Liver (tissue), 9 donors: ENCODE measurements around the gene SLC38A3. TPM values are rescaled to one million over a fixed set of nuclear protein-coding genes. Genes with fewer than 3 reads are reported as not detected.
A peak's percentile ranks its signal among the peaks of the same experiment; 100 is the strongest.

Experiments used
- DNase-seq: peaks from one replicate; pipeline ENCODE4 v3.0.0-alpha.2; 2017; ENCODE audit warnings: low spot score
- H3K27ac ChIP-seq, 2 donors: one replicate each; pipeline ENCODE4 v1.7.0; 2013; ENCODE audit warnings: inconsistent platforms in 2 of 2, low read length in 2 of 2, control low read depth in 1 of 2, low read depth in 1 of 2, mild to moderate bottlenecking in 1 of 2
- H3K27me3 ChIP-seq, 4 donors: one replicate each; pipeline versions ENCODE4 v1.6.1 to v1.7.0; 2013; ENCODE audit warnings: low read length in 3 of 4, inconsistent platforms in 1 of 4, mild to moderate bottlenecking in 1 of 4, moderate library complexity in 1 of 4; ENCODE audit not compliant: control insufficient read depth in 4 of 4, insufficient read depth in 4 of 4
- H3K36me3 ChIP-seq, 4 donors: one replicate each; pipeline versions ENCODE4 v1.6.1 to v1.7.0; 2013; ENCODE audit warnings: low read length in 3 of 4, mild to moderate bottlenecking in 3 of 4, low read depth in 1 of 4, moderate library complexity in 1 of 4; ENCODE audit not compliant: control insufficient read depth in 4 of 4, insufficient read depth in 3 of 4
- H3K4me1 ChIP-seq, 4 donors: one replicate each; pipeline versions ENCODE4 v1.6.1 to v1.7.0; 2013; ENCODE audit warnings: low read length in 3 of 4, mild to moderate bottlenecking in 3 of 4, moderate library complexity in 1 of 4; ENCODE audit not compliant: control insufficient read depth in 4 of 4, insufficient read depth in 4 of 4
- H3K4me3 ChIP-seq, 3 donors: one replicate each; pipeline versions ENCODE4 v1.6.1 to v1.7.0; 2013; ENCODE audit warnings: low read length in 3 of 3, control low read depth in 1 of 3, low read depth in 1 of 3, mild to moderate bottlenecking in 1 of 3
- H3K9ac ChIP-seq, 2 donors: one replicate each; pipeline ENCODE4 v1.7.0; 2013; ENCODE audit warnings: low read length in 2 of 2, mild to moderate bottlenecking in 2 of 2, moderate library complexity in 2 of 2, control low read depth in 1 of 2, low read depth in 1 of 2
- H3K9me3 ChIP-seq, 4 donors: one replicate each; pipeline versions ENCODE4 v1.6.1 to v1.7.0; 2013; ENCODE audit warnings: low read length in 3 of 4; ENCODE audit not compliant: control insufficient read depth in 4 of 4
- ATF3 ChIP-seq: IDR thresholded peaks from 2 replicates; pipeline ENCODE4 v1.6.1; 2016; ENCODE audit warnings: antibody characterized with exemption
- CTCF ChIP-seq: fragments of 150-350 bp; IDR thresholded peaks from 2 replicates; pipeline ENCODE4 v1.5.1; 2017; ENCODE audit warnings: improper control_type of control experiment, low read depth, low read length; ENCODE audit not compliant: missing input control
- EGR1 ChIP-seq, 2 donors: IDR thresholded peaks; 2 replicates each; pipeline ENCODE4 v1.6.1; 2016 to 2018; ENCODE audit warnings: antibody characterized with exemption in 2 of 2, low read depth in 2 of 2
- HNF4A ChIP-seq, 2 donors: conservative IDR thresholded peaks; 2 replicates each; pipeline ENCODE4 v1.6.1; 2016; ENCODE audit warnings: antibody characterized with exemption in 2 of 2, mild to moderate bottlenecking in 2 of 2
- HNF4G ChIP-seq: IDR thresholded peaks from 2 replicates; pipeline ENCODE4 v1.6.1; 2016; ENCODE audit warnings: antibody characterized with exemption
- RAD21 ChIP-seq, 2 donors: IDR thresholded peaks; 2 replicates each; pipeline ENCODE4 v1.6.1; 2016; ENCODE audit warnings: antibody characterized with exemption in 2 of 2, mild to moderate bottlenecking in 2 of 2
- RXRA ChIP-seq, 2 donors: IDR thresholded peaks; 2 replicates each; pipeline ENCODE4 v1.6.1; 2017 to 2018; ENCODE audit warnings: antibody characterized with exemption in 2 of 2, mild to moderate bottlenecking in 1 of 2
- SP1 ChIP-seq: IDR thresholded peaks from 2 replicates; pipeline ENCODE4 v1.6.1; 2018; ENCODE audit warnings: antibody characterized with exemption, mild to moderate bottlenecking
- YY1 ChIP-seq: IDR thresholded peaks from 2 replicates; pipeline ENCODE4 v1.6.1; 2016; ENCODE audit warnings: antibody characterized with exemption, mild to moderate bottlenecking
- ZBTB33 ChIP-seq: IDR thresholded peaks from 2 replicates; pipeline ENCODE4 v1.6.1; 2016; ENCODE audit warnings: antibody characterized with exemption
- WGBS: extraction: QIAGEN DNeasy Blood & Tissue Kit; methylation state at CpG from one replicate; pipeline ENCODE4 v1.1.7; 2013; 5-methylcytosine and 5-hydroxymethylcytosine counted together
- polyA plus RNA-seq, 2 donors: library from polyadenylated mRNA; stranded (reverse) in 1 of 2; unstranded in 1 of 2; fragments of 200-250 nt in 1 of 2; fragments of >200 nt in 1 of 2; fragmentation: Nextera tagmentation in 1 of 2; extraction: Ambion mirVana in 1 of 2; gene quantifications; one replicate each; pipeline versions ENCODE4 v1.2.1 to v1.2.3, GENCODE V29; 2013 to 2015
- total RNA-seq, 2 donors: library from RNA; depleted of rRNA; stranded (reverse); fragments of >200 nt; gene quantifications; one replicate each; pipeline ENCODE4 v1.2.3, GENCODE V29; 2014
- donor health status: healthy.
- donor health status: healthy.
- donor health status: healthy.
- donor health status: healthy.
- donor health status: healthy.

The SLC38A3 gene
- total and polyA plus RNA-seq, 4 donors = 98.1 to 180 (median 140) TPM

GRCh38 chr3:50207359-50208042 is 2.4 kb downstream of the SLC38A3 start:
- no peaks in the 10 kb centered on the region for H3K27me3 ChIP-seq
- WGBS = 42% methylated on average over 17 of the region's 17 CpGs
- no peaks in the 10 kb centered on the region for H3K9me3 ChIP-seq
- TF ChIP-seq ZBTB33 = no peak
- peak; percentile 22 to 41 for TF ChIP-seq RXRA (IDR thresholded peaks at IDR 0.05)
- TF ChIP-seq YY1 = no peak
- TF ChIP-seq HNF4G = no peak
- TF ChIP-seq HNF4A (conservative IDR thresholded peaks at IDR 0.05) = peak; percentile 57 to 71
- peak; percentile 50 for TF ChIP-seq SP1
- TF ChIP-seq RAD21 (IDR thresholded peaks at IDR 0.05) = no peak
- no peaks in the 10 kb centered on the region for H3K36me3 ChIP-seq
- H3K27ac ChIP-seq = peak overlapping the region; percentile 95 to 96
- no peak for DNase-seq
- H3K4me3 ChIP-seq = peak overlapping the region; percentile 38 to 77 (median 50)
- peak overlapping the region; percentile 33 to 67 for H3K9ac ChIP-seq
- H3K4me1 ChIP-seq = peaks cover 37 to 88% (median 75%) of the 10 kb centered on the region in 4 donors

GRCh38 chr3:50208677-50209344 is 3.7 kb downstream of the SLC38A3 start:
- Histone ChIP-seq H3K27ac (peak overlapping the region; percentile 76 to 95), H3K27me3 (no peaks in the 10 kb centered on the region), H3K4me1 (peaks cover 39 to 88% (median 76%) of the 10 kb centered on the region in 4 donors), H3K9ac (peak overlapping the region; percentile 1 to 85), H3K36me3 (no peaks in the 10 kb centered on the region), H3K4me3 (peak overlapping the region in 2 of 3 donors; percentile 20 to 29), H3K9me3 (no peaks in the 10 kb centered on the region)
- WGBS = 37% methylated on average over 14 of the region's 14 CpGs
- peak; percentile 62 for DNase-seq
- no peak for TF ChIP-seq ZBTB33
- TF ChIP-seq CTCF = no peak
- TF ChIP-seq EGR1 (IDR thresholded peaks at IDR 0.05; ENCODE audit: low read depth in 2 of 2) = no peak
- peak in 1 of 2 donors; percentile 5 for TF ChIP-seq RAD21 (IDR thresholded peaks at IDR 0.05)
- TF ChIP-seq RXRA (IDR thresholded peaks at IDR 0.05) = peak; percentile 53 to 74
- TF ChIP-seq HNF4A (conservative IDR thresholded peaks at IDR 0.05) = peak; percentile 75 to 83
- TF ChIP-seq YY1 = no peak
- TF ChIP-seq HNF4G = peak; percentile 25
- peak; percentile 55 for TF ChIP-seq SP1
- no peak for TF ChIP-seq ATF3
